ENCODE data around the gene GPATCH2.

GPATCH2 gene

GRCh38 chr1:217577336-217577735 lies 53.6 kb downstream of the GPATCH2 start:
- no peak for DNase-seq (ENCODE audit: low read depth in 2 of 2)

- DNase-seq (ENCODE audit: low read depth in 2 of 2): no peak
These were observed 56.5 kb downstream of the GPATCH2 start for GRCh38 chr1:217574265-217574949.

- DNase-seq (ENCODE audit: low read depth in 2 of 2): no peak
These were observed 61.9 kb downstream of the GPATCH2 start for GRCh38 chr1:217569021-217569420.

GRCh38 chr1:217568200-217568599 lies 62.7 kb downstream of the GPATCH2 start:
- no peak for DNase-seq (ENCODE audit: low read depth in 2 of 2)

GRCh38 chr1:217564833-217565232 lies 66.1 kb downstream of the GPATCH2 start:
- no peak for DNase-seq (ENCODE audit: low read depth in 2 of 2)

- no peak for DNase-seq (ENCODE audit: low read depth in 2 of 2)
These were observed 66.7 kb downstream of the GPATCH2 start for GRCh38 chr1:217564207-217564606.

GRCh38 chr1:217563179-217563578 lies 67.7 kb downstream of the GPATCH2 start:
- DNase-seq (ENCODE audit: low read depth in 2 of 2): no peak

GRCh38 chr1:217562229-217562878 lies 68.5 kb downstream of the GPATCH2 start:
- no peak for DNase-seq (ENCODE audit: low read depth in 2 of 2)

- DNase-seq (ENCODE audit: low read depth in 2 of 2): no peak
These were observed 69.4 kb downstream of the GPATCH2 start for GRCh38 chr1:217561446-217561845.

GRCh38 chr1:217554849-217555248 lies 76.0 kb downstream of the GPATCH2 start:
- DNase-seq (ENCODE audit: low read depth in 2 of 2): no peak

- DNase-seq (ENCODE audit: low read depth in 2 of 2): no peak
These were observed 76.9 kb downstream of the GPATCH2 start for GRCh38 chr1:217553949-217554509.

- DNase-seq (ENCODE audit: low read depth in 2 of 2): no peak
These were observed 78.4 kb downstream of the GPATCH2 start for GRCh38 chr1:217552339-217552951.

GRCh38 chr1:217542837-217543236 lies 88.1 kb downstream of the GPATCH2 start:
- DNase-seq (ENCODE audit: low read depth in 2 of 2): no peak

GRCh38 chr1:217542136-217542777 lies 88.6 kb downstream of the GPATCH2 start:
- no peak for DNase-seq (ENCODE audit: low read depth in 2 of 2)

- DNase-seq (ENCODE audit: low read depth in 2 of 2): no peak
These were observed 90.6 kb downstream of the GPATCH2 start for GRCh38 chr1:217540321-217540720.

- no peak for DNase-seq (ENCODE audit: low read depth in 2 of 2)
These were observed 91.4 kb downstream of the GPATCH2 start for GRCh38 chr1:217539510-217539909.

GRCh38 chr1:217535601-217536377 lies 95.1 kb downstream of the GPATCH2 start:
- no peak for DNase-seq (ENCODE audit: low read depth in 2 of 2)

- no peak for DNase-seq (ENCODE audit: low read depth in 2 of 2)
These were observed 96.3 kb downstream of the GPATCH2 start for GRCh38 chr1:217534566-217534965.

GRCh38 chr1:217528271-217528670 lies 102.6 kb downstream of the GPATCH2 start:
- no peak for DNase-seq (ENCODE audit: low read depth in 2 of 2)

GRCh38 chr1:217527151-217527550 lies 103.7 kb downstream of the GPATCH2 start:
- no peak for DNase-seq (ENCODE audit: low read depth in 2 of 2)

- DNase-seq (ENCODE audit: low read depth in 2 of 2): no peak
These were observed 104.3 kb downstream of the GPATCH2 start for GRCh38 chr1:217526636-217527035.

Data from activated CD8-positive, alpha-beta memory T cell treated with anti-CD3 and anti-CD28 coated beads for 4 hours (primary cell).